Measurements from ENCODE around the gene TMC5.
A peak's percentile ranks its signal among the peaks of the same experiment; 100 is the strongest.

Gene TMC5

DNA sequence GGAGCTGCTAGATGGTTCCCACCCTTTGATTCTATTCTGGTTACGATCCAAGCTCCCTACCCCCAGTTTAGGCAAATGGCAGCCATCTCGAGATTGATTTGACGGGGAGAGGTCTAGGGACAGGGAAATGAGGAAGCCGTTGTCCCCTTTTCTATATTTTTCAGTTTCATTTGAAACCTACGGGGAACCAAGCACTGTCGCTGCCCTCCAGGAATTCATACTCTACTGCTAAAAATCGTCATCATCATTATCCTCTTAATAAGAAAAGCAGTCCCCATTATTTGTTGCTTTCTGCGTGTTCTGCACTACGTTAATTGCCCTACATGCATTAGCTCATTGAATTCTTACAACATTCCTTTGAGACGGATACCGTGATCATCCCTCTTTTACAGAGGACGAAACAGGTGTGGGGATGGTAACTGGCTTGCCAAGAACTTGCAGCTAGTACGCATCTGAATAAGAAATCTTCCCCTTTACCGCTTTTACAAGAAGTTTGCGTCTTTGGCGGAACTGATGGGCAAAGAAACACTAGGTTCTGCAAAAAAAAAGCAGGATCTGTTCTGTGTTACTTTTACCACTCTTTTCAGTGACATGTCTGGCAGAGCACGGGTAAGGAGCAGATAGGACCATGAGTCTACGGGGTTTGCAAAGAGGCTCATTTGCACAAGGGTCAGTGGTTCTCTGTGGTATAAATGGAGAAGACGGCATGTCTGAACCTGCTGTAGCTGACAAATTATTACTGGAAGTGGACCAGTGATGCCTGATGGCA is 107.1 kb downstream of the TMC5 start:
- POLR2A ChIA-PET (ENCODE audit: low non-redundant PET): no interaction called here
- peak; percentile 32 for DNase-seq (ENCODE audit: low spot score)
- CTCF ChIA-PET: interaction anchor here (0.6 to 1.1 kb wide), 4 partner anchors 14 to 437 kb away, joined by 3 to 5 read pairs (median 4); no protein-coding TSS in a partner anchor
- H3K27ac ChIP-seq: peak overlapping the region; percentile 79
- TF ChIP-seq, protein P1, sequence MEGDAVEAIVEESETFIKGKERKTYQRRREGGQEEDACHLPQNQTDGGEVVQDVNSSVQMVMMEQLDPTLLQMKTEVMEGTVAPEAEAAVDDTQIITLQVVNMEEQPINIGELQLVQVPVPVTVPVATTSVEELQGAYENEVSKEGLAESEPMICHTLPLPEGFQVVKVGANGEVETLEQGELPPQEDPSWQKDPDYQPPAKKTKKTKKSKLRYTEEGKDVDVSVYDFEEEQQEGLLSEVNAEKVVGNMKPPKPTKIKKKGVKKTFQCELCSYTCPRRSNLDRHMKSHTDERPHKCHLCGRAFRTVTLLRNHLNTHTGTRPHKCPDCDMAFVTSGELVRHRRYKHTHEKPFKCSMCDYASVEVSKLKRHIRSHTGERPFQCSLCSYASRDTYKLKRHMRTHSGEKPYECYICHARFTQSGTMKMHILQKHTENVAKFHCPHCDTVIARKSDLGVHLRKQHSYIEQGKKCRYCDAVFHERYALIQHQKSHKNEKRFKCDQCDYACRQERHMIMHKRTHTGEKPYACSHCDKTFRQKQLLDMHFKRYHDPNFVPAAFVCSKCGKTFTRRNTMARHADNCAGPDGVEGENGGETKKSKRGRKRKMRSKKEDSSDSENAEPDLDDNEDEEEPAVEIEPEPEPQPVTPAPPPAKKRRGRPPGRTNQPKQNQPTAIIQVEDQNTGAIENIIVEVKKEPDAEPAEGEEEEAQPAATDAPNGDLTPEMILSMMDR (conservative IDR thresholded peaks at IDR 0.05; ENCODE audit: low read depth): no peak

DNA sequence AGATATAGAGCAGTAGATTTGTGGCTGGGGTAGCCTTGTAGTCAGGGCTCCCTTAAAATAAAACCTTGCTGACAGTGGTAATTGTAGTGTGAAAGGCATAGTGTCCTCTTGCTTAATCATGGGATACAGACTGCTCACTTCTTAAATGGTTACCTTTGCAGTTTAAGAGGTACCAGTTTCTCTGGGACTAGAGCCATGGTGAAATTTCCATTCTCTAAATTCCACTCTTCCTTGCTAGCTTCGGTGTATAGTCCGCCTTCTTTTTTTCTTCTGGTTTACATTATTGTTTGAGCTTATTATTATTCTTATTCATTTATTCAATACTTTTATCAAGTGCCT is 107.7 kb downstream of the TMC5 start:
- H3K27ac ChIP-seq: no peak overlapping the region
- CTCF ChIA-PET: interaction anchor here (1.1 kb wide), 1 partner anchor 14 kb away, joined by 5 read pairs; no protein-coding TSS in a partner anchor
- no peak for DNase-seq (ENCODE audit: low spot score)

DNA sequence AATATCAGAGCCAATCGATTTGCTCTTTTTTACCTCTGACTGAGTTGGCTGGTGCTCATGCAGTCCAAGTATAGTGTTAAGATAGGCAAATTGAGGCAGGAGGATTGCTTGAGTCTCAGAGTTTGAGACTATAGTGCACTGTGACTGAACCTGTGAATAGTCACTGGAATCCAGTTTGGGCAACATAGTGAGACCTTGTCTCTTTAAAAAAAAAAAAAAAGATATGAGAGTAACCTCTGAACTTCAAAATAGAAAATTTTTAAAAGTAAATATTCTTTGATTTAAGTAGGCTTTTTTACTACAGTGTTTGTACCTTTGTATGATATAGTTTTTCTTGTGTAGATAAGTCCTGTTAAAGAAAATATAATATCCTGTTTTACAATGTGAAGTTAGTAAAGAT is 109.5 kb downstream of the TMC5 start:
- POLR2A ChIA-PET (ENCODE audit: low non-redundant PET): no interaction called here
- DNase-seq (ENCODE audit: low spot score): no peak
- TF ChIP-seq, protein P1 (conservative IDR thresholded peaks at IDR 0.05; ENCODE audit: low read depth): no peak
- H3K27ac ChIP-seq: no peak overlapping the region
- CTCF ChIA-PET: interaction anchor here (1.0 kb wide), 1 partner anchor 19 kb away, joined by 3 read pairs; no protein-coding TSS in a partner anchor

More for the DNA sequence above, 107.7 kb downstream of the TMC5 start:
- TF ChIP-seq, protein P1 (conservative IDR thresholded peaks at IDR 0.05; ENCODE audit: low read depth): no peak
- POLR2A ChIA-PET (ENCODE audit: low non-redundant PET): no interaction called here

DNA sequence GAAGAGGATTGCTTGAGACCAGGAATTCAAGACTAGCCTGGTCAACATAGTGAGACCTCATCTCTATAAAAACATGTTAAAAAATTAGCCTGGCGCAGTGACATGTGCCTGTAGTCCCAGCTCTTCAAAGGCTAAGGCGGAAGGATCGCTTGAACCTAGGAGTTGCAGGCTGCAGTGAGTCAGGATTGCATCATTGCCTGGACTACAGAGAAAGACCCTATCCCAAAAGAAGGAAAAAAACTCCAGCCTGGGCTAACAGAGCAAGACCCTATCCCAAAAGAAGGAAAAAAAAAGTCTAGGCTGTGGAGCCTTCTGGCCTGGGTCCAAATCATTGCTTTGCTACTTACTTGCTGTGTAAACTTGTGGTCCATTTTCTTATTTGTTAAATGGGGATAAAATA is 111.0 kb downstream of the TMC5 start:
- TF ChIP-seq, protein P1 (conservative IDR thresholded peaks at IDR 0.05; ENCODE audit: low read depth): no peak
- DNase-seq (ENCODE audit: low spot score): no peak
- POLR2A ChIA-PET (ENCODE audit: low non-redundant PET): no interaction called here
- CTCF ChIA-PET: no interaction called here
- no peak overlapping the region for H3K27ac ChIP-seq

DNA sequence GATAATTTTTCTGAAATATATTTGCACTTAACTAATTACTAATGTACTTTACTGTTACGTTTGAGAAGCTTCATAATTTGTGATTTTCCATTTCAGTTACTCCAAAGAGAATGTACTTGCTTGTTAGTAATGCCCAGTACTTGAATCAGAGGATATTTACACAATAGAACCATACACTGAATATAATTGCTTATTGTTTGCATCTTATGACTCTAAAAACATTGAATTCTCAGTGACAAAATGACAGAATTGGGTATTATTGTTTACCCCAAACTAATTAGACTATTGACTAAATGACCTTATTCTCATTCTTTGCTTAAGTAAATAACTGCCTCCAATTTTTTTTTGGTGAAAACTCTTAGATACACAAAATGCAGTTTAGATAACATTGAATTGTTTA is 114.9 kb downstream of the TMC5 start:
- no peak overlapping the region for H3K27ac ChIP-seq
- CTCF ChIA-PET: no interaction called here
- TF ChIP-seq, protein P1 (conservative IDR thresholded peaks at IDR 0.05; ENCODE audit: low read depth): no peak
- no peak for DNase-seq (ENCODE audit: low spot score)
- POLR2A ChIA-PET (ENCODE audit: low non-redundant PET): no interaction called here

DNA sequence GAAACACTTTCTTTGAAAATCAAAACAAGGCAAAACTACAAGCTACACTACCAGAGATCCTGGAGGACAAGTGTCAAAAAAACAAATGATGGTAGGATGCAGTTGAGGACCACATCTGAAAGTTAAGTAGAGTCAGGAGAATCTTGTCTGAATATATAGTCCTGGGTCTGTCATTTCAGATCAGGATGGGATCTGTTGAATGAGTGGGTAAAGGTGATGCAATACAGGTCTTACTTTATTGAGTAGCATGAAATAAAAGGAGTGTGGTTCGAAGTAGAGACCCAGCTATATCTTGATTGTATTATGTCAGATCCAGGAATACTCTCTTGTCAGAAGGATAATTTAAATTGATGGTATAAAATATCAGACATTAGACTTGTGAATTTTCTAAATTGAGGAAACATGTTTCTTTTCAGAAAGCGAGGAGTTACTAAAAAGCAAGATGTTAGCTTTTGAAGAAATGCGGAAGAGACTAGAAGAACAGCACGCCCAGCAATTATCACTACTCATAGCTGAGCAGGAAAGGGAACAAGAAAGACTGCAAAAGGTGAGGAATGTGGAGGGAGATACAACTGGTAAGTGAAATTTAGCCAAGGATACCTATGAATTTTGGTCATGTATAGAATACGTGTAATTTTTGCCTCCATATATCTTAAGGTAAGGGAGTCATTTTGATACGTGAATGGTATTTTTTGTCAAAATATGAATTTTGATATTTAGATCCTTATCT is 122.7 kb downstream of the TMC5 start:
- TF ChIP-seq, protein P1 (conservative IDR thresholded peaks at IDR 0.05; ENCODE audit: low read depth): no peak
- H3K27ac ChIP-seq: no peak overlapping the region
- no peak for DNase-seq (ENCODE audit: low spot score)
- CTCF ChIA-PET: interaction anchor here (0.7 kb wide), 1 partner anchor 150 kb away, joined by 3 read pairs; no protein-coding TSS in a partner anchor
- POLR2A ChIA-PET (ENCODE audit: low non-redundant PET): no interaction called here

Data from RWPE1 (cell line).